Neural cell (in vitro differentiated cells): ENCODE measurements around the gene AFG1L. TPM values are rescaled to one million over a fixed set of nuclear protein-coding genes. Genes with fewer than 3 reads are reported as not detected.

ENCODE experiments used
- H2AFZ ChIP-seq: fragments of 200-600, 300-800 bp; sonication (generic), shearing (Covaris generic); 2 replicates; pipeline ENCODE4 v1.6.0; 2014; ENCODE audit warnings: low read depth, mild to moderate bottlenecking, antibody characterized with exemption, low read length, moderate library complexity
- H3F3A ChIP-seq: fragments of 200-600 bp; shearing (Covaris generic); 2 replicates; pipeline ENCODE4 v1.6.1; 2016; ENCODE audit warnings: mild to moderate bottlenecking, moderate library complexity, mixed read lengths, antibody characterized with exemption, low read length; ENCODE audit not compliant: insufficient read depth, poor library complexity, severe bottlenecking
- H3K27ac ChIP-seq: fragments of 200-600, 300-800 bp; sonication (generic), shearing (Covaris generic); 2 replicates; pipeline ENCODE4 v1.5.1; 2014; ENCODE audit warnings: mild to moderate bottlenecking, low read length, moderate library complexity
- H3K27me3 ChIP-seq: fragments of 300-800, 200-600 bp; sonication (generic), shearing (Covaris generic); 2 replicates; pipeline ENCODE4 v1.6.0; 2014; ENCODE audit warnings: mild to moderate bottlenecking, low read depth, low read length, moderate library complexity; ENCODE audit not compliant: insufficient read depth
- H3K36me3 ChIP-seq: fragments of 300-800, 200-600 bp; sonication (generic), shearing (Covaris generic); 2 replicates; pipeline ENCODE4 v1.5.1; 2014; ENCODE audit warnings: mild to moderate bottlenecking, antibody characterized with exemption, low read length, moderate library complexity; ENCODE audit not compliant: insufficient read depth
- H3K4me2 ChIP-seq: fragments of 300-800, 200-600 bp; sonication (generic), shearing (Covaris generic); 2 replicates; pipeline ENCODE4 v1.6.0; 2014; ENCODE audit warnings: mild to moderate bottlenecking, low read length
- H3K4me3 ChIP-seq: fragments of 300-800, 200-600 bp; sonication (generic), shearing (Covaris generic); 2 replicates; pipeline ENCODE4 v1.5.1; 2014; ENCODE audit warnings: mild to moderate bottlenecking, low read length, moderate library complexity
- H3K79me2 ChIP-seq: fragments of 200-600 bp; shearing (Covaris generic); replicated peaks from 2 replicates; pipeline ENCODE4 v1.6.0; 2014; ENCODE audit warnings: mild to moderate bottlenecking, low read length, moderate library complexity; ENCODE audit not compliant: insufficient read depth
- H3K9ac ChIP-seq: fragments of 300-800, 200-600 bp; sonication (generic), shearing (Covaris generic); 2 replicates; pipeline ENCODE4 v1.6.1; 2016; ENCODE audit warnings: mild to moderate bottlenecking, low read length, mixed read lengths
- H3K9me2 ChIP-seq: fragments of 200-600 bp; shearing (Covaris generic); 2 replicates; pipeline ENCODE4 v1.6.1; 2016; ENCODE audit warnings: mild to moderate bottlenecking, low read length, mixed read lengths; ENCODE audit not compliant: insufficient read depth
- H3K9me3 ChIP-seq: fragments of 200-600, 300-800 bp; sonication (generic), shearing (Covaris generic); 2 replicates; pipeline ENCODE4 v1.6.1; 2016; ENCODE audit warnings: mild to moderate bottlenecking, mixed run types, low read length, moderate library complexity, mixed read lengths
- H4K20me1 ChIP-seq: fragments of 200-600 bp; shearing (Covaris generic); 2 replicates; pipeline ENCODE4 v1.6.1; 2016; ENCODE audit warnings: mild to moderate bottlenecking, mixed run types; ENCODE audit not compliant: insufficient read depth
- EP300 ChIP-seq: fragments of 450-650 bp; conservative IDR thresholded peaks from 2 replicates; pipeline ENCODE4 v1.6.1; 2014; ENCODE audit warnings: antibody characterized with exemption, mild to moderate bottlenecking, moderate library complexity; ENCODE audit not compliant: poor library complexity, severe bottlenecking
- EZH2 ChIP-seq: fragments of 200-600, 300-800 bp; shearing (Covaris generic), sonication (generic); IDR thresholded peaks from 2 replicates; pipeline ENCODE4 v1.6.1; 2014; ENCODE audit warnings: antibody characterized with exemption, low read length, borderline replicate concordance, mild to moderate bottlenecking; ENCODE audit not compliant: insufficient read depth, poor library complexity, severe bottlenecking
- MXI1 ChIP-seq: fragments of 450-650 bp; conservative IDR thresholded peaks from 2 replicates; pipeline ENCODE4 v1.6.1; 2014; ENCODE audit warnings: antibody characterized with exemption, mild to moderate bottlenecking; ENCODE audit not compliant: poor library complexity, severe bottlenecking
- POLR2AphosphoS5 ChIP-seq: IDR thresholded peaks from 2 replicates; pipeline ENCODE4 v1.6.1; 2012
- RAD21 ChIP-seq: fragments of 450-650 bp; conservative IDR thresholded peaks from 2 replicates; pipeline ENCODE4 v1.6.1; 2014; ENCODE audit warnings: antibody characterized with exemption, mild to moderate bottlenecking, moderate library complexity
- SMC3 ChIP-seq: fragments of 450-650 bp; conservative IDR thresholded peaks from 2 replicates; pipeline ENCODE4 v1.6.1; 2014; ENCODE audit warnings: antibody characterized with exemption, mild to moderate bottlenecking, moderate library complexity; ENCODE audit not compliant: poor library complexity
- TAF1 ChIP-seq: IDR thresholded peaks from 2 replicates; pipeline ENCODE4 v1.6.1; 2012; ENCODE audit warnings: low read depth
- polyA plus RNA-seq: library from polyadenylated mRNA; depleted of rRNA; stranded (reverse); fragments of >200 nt; gene quantifications from 2 replicates; pipeline ENCODE4 v1.2.3, GENCODE V29; 2014
- TF ChIP-seq, protein P1 (sequence below): IDR thresholded peaks from 2 replicates; pipeline ENCODE4 v1.6.1; 2012; ENCODE audit warnings: borderline replicate concordance

AFG1L gene
- polyA plus RNA-seq, 1 donor from 2014 or later: 3.3 TPM

DNA sequence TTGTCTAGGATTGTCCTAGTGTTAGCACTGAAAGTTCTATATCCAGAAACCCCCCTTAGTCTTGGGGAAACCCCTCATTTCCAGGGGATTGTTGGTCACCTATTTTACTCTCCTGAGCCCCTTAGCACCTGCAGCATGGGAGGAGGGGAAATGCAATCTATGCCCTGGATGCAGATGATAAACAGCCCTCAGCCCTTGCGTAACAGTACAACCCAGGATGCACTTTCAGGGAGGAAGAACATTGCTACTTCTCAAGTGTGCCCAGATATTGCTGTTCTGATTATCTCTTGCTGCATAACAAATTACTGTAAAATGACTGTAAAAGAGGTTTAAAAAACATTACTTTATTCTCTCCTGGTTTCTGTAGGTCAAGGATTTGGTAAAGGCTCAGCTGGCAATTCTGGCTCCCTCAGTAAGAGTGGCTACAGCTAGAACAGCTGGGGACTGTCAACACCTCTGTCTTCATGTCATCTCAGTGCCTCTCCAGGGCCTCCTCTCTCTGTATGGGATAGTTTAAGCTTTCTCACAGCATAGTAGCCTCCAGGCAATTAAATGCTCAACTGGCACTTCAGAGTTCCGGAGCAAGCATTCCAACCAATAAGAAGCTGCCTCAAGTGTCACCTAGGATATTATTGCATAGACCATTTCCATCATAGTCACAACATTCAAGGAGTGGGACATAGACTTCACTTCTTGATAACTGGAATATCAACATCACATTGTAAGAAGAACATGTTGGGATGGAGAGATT, 148.1 kb downstream of the AFG1L start:
- TF ChIP-seq, protein P1, sequence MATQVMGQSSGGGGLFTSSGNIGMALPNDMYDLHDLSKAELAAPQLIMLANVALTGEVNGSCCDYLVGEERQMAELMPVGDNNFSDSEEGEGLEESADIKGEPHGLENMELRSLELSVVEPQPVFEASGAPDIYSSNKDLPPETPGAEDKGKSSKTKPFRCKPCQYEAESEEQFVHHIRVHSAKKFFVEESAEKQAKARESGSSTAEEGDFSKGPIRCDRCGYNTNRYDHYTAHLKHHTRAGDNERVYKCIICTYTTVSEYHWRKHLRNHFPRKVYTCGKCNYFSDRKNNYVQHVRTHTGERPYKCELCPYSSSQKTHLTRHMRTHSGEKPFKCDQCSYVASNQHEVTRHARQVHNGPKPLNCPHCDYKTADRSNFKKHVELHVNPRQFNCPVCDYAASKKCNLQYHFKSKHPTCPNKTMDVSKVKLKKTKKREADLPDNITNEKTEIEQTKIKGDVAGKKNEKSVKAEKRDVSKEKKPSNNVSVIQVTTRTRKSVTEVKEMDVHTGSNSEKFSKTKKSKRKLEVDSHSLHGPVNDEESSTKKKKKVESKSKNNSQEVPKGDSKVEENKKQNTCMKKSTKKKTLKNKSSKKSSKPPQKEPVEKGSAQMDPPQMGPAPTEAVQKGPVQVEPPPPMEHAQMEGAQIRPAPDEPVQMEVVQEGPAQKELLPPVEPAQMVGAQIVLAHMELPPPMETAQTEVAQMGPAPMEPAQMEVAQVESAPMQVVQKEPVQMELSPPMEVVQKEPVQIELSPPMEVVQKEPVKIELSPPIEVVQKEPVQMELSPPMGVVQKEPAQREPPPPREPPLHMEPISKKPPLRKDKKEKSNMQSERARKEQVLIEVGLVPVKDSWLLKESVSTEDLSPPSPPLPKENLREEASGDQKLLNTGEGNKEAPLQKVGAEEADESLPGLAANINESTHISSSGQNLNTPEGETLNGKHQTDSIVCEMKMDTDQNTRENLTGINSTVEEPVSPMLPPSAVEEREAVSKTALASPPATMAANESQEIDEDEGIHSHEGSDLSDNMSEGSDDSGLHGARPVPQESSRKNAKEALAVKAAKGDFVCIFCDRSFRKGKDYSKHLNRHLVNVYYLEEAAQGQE: no peak
- no peak for TF ChIP-seq RAD21
- no peak overlapping the region for H3K4me2 ChIP-seq
- no peaks in the 10 kb centered on the region for H3K36me3 ChIP-seq
- H3K27ac ChIP-seq: no peak overlapping the region
- no peaks in the 10 kb centered on the region for H3K9me2 ChIP-seq
- no peak overlapping the region for H3K9ac ChIP-seq
- no peaks in the 10 kb centered on the region for H3K27me3 ChIP-seq
- no peaks in the 10 kb centered on the region for H4K20me1 ChIP-seq
- H3K4me3 ChIP-seq: no peak overlapping the region
- H3K9me3 ChIP-seq: no peaks in the 10 kb centered on the region
- no peaks in the 10 kb centered on the region for H3F3A ChIP-seq
- no peak overlapping the region for H2AFZ ChIP-seq
- H3K79me2 ChIP-seq: no peaks in the 10 kb centered on the region

DNA sequence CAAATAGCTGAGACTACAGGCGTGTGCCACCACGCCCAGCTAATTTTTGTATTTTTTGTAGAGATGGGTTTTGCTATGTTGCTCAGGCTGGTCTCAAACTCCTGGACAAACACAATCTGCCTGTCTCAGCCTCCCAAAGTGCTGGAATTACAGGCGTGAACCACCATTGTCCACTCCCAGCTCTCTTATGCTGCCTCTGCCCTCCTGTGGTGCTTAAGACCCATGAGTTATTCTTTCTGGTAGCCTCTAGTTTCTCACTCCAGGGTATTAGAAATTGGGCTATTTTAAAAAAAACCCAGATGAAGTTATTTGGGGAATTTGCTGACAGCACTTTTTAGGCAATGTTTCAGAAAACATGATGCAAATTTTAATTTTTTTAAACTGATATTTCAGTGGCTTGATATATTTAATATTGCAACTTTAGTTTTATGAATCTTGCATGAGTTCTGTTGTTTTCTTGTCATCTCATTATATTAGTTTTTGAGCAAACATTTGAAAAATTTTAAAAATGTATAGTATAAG, 151.8 kb downstream of the AFG1L start:
- H3K9me3 ChIP-seq: no peaks in the 10 kb centered on the region
- H4K20me1 ChIP-seq: no peaks in the 10 kb centered on the region
- no peak overlapping the region for H3K4me3 ChIP-seq
- H3K27ac ChIP-seq: no peak overlapping the region
- H3K4me2 ChIP-seq: no peak overlapping the region
- no peaks in the 10 kb centered on the region for H3K79me2 ChIP-seq
- H3F3A ChIP-seq: no peaks in the 10 kb centered on the region
- no peaks in the 10 kb centered on the region for H3K9me2 ChIP-seq
- no peak overlapping the region for H3K9ac ChIP-seq
- TF ChIP-seq SMC3 (no peak), POLR2AphosphoS5 (no peak)
- TF ChIP-seq, protein P1: no peak
- H3K27me3 ChIP-seq: no peaks in the 10 kb centered on the region
- H3K36me3 ChIP-seq: no peaks in the 10 kb centered on the region
- no peak overlapping the region for H2AFZ ChIP-seq

DNA sequence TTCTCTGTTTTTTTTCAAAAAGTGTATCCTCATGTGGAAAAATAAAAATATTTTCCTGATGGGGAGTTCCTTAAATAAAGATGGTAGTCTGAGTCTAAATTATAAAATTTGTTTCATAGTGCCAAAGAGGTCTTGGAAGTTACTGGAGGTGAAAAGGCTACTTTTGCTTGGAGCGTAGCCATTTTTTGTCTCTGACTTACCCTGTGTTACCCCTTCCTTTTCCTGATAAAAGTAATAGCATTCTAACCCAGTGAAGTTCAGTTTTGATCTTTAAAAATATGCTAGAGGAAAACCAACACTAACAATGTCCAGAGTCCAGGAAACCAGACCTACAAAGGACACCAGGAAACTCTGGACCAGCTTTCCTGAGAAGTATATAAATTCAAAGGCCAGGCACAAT, 153.6 kb downstream of the AFG1L start:
- no peak overlapping the region for H3K27ac ChIP-seq
- no peaks in the 10 kb centered on the region for H3K9me3 ChIP-seq
- no peak overlapping the region for H2AFZ ChIP-seq
- no peaks in the 10 kb centered on the region for H3K79me2 ChIP-seq
- H3K9me2 ChIP-seq: no peaks in the 10 kb centered on the region
- no peaks in the 10 kb centered on the region for H3K27me3 ChIP-seq
- no peaks in the 10 kb centered on the region for H3K36me3 ChIP-seq
- H3K4me3 ChIP-seq: no peak overlapping the region
- no peak overlapping the region for H3K9ac ChIP-seq
- no peak overlapping the region for H3K4me2 ChIP-seq
- no peaks in the 10 kb centered on the region for H3F3A ChIP-seq
- H4K20me1 ChIP-seq: no peaks in the 10 kb centered on the region
- TF ChIP-seq MXI1 (no peak), EP300 (no peak), RAD21 (no peak), TAF1 (no peak), EZH2 (no peak), SMC3 (no peak), POLR2AphosphoS5 (no peak)
- TF ChIP-seq, protein P1: no peak
